H9 (cell line): Measurements from ENCODE around the gene SLC25A27. TPM values are rescaled to one million over a fixed set of nuclear protein-coding genes. Genes with fewer than 3 reads are reported as not detected.

Experiments
- DNase-seq: peaks from one replicate; pipeline ENCODE4 v3.0.0-alpha.2; 2017
- H2AFZ ChIP-seq: one replicate; pipeline ENCODE4 v1.6.1; 2013; ENCODE audit warnings: mild to moderate bottlenecking, low read length, control low read depth, moderate library complexity
- H2AK5ac ChIP-seq: 2 replicates; pipeline ENCODE4 v1.6.1; 2013; ENCODE audit warnings: low read length, control low read depth, mixed read lengths; ENCODE audit not compliant: insufficient read length
- H2BK120ac ChIP-seq: one replicate; pipeline ENCODE4 v1.6.1; 2013; ENCODE audit warnings: low read depth, mild to moderate bottlenecking, low read length, control low read depth, inconsistent platforms; ENCODE audit not compliant: poor library complexity, severe bottlenecking
- H2BK12ac ChIP-seq: 2 replicates; pipeline ENCODE4 v1.6.1; 2013; ENCODE audit warnings: low read length, control low read depth, mixed read lengths, low read depth; ENCODE audit not compliant: insufficient read length
- H2BK15ac ChIP-seq: 2 replicates; pipeline ENCODE4 v1.6.1; 2013; ENCODE audit warnings: low read depth, low read length, control low read depth
- H2BK20ac ChIP-seq: one replicate; pipeline ENCODE4 v1.6.1; 2013; ENCODE audit warnings: low read depth, mild to moderate bottlenecking, low read length, control low read depth, inconsistent platforms; ENCODE audit not compliant: poor library complexity, severe bottlenecking
- H2BK5ac ChIP-seq: 2 replicates; pipeline ENCODE4 v1.6.1; 2013; ENCODE audit warnings: low read length, control low read depth, mixed read lengths; ENCODE audit not compliant: insufficient read length
- H3K14ac ChIP-seq: 2 replicates; pipeline ENCODE4 v1.6.1; 2013; ENCODE audit warnings: low read length, control low read depth; ENCODE audit not compliant: insufficient read depth
- H3K18ac ChIP-seq: 2 replicates; pipeline ENCODE4 v1.6.1; 2013; ENCODE audit warnings: low read depth, mild to moderate bottlenecking, mixed read lengths, low read length, control low read depth; ENCODE audit not compliant: insufficient read length
- H3K23ac ChIP-seq: 2 replicates; pipeline ENCODE4 v1.6.1; 2013; ENCODE audit warnings: low read length, control low read depth, mixed read lengths, low read depth; ENCODE audit not compliant: insufficient read length
- H3K23me2 ChIP-seq: 2 replicates; pipeline ENCODE4 v1.6.1; 2013; ENCODE audit warnings: low read depth, mild to moderate bottlenecking, mixed read lengths, low read length, control low read depth; ENCODE audit not compliant: insufficient read length, poor library complexity, severe bottlenecking
- H3K27ac ChIP-seq: 2 replicates; pipeline ENCODE4 v1.5.1; 2013; ENCODE audit warnings: low read length, control low read depth, mixed read lengths, low read depth; ENCODE audit not compliant: insufficient read length
- H3K27me3 ChIP-seq: 2 replicates; pipeline ENCODE4 v1.6.1; 2013; ENCODE audit warnings: low read length, control low read depth, inconsistent platforms; ENCODE audit not compliant: insufficient read depth
- H3K4ac ChIP-seq: 2 replicates; pipeline ENCODE4 v1.6.1; 2013; ENCODE audit warnings: low read depth, mild to moderate bottlenecking, control low read depth, inconsistent platforms, low read length, moderate library complexity
- H3K4me1 ChIP-seq: 2 replicates; pipeline ENCODE4 v1.6.1; 2013; ENCODE audit warnings: low read length, control low read depth, inconsistent platforms; ENCODE audit not compliant: insufficient read depth
- H3K4me2 ChIP-seq: 2 replicates; pipeline ENCODE4 v1.6.1; 2013; ENCODE audit warnings: low read length, control low read depth, mixed read lengths; ENCODE audit not compliant: insufficient read length, insufficient read depth
- H3K56ac ChIP-seq: 2 replicates; pipeline ENCODE4 v1.6.1; 2013; ENCODE audit warnings: low read depth, mild to moderate bottlenecking, mixed read lengths, low read length, control low read depth; ENCODE audit not compliant: insufficient read length
- H3K79me1 ChIP-seq: 2 replicates; pipeline ENCODE4 v1.6.1; 2013; ENCODE audit warnings: low read depth, mild to moderate bottlenecking, moderate library complexity, low read length, control low read depth, inconsistent platforms; ENCODE audit not compliant: insufficient read depth, poor library complexity, severe bottlenecking
- H3K79me2 ChIP-seq: 2 replicates; pipeline ENCODE4 v1.6.1; 2013; ENCODE audit warnings: low read length, control low read depth, inconsistent platforms; ENCODE audit not compliant: insufficient read depth
- H3K9ac ChIP-seq: 2 replicates; pipeline ENCODE4 v1.6.1; 2013; ENCODE audit warnings: low read length, control low read depth, mixed read lengths; ENCODE audit not compliant: insufficient read length; ENCODE audit errors: extremely low read depth
- H3K9me3 ChIP-seq: one replicate; pipeline ENCODE4 v1.6.1; 2013; ENCODE audit warnings: low read depth, low read length, inconsistent platforms; ENCODE audit not compliant: control insufficient read depth
- H3T11ph ChIP-seq: one replicate; pipeline ENCODE4 v1.6.1; 2013; ENCODE audit warnings: mild to moderate bottlenecking, low read length, control low read depth, inconsistent platforms
- H4K20me1 ChIP-seq: one replicate; pipeline ENCODE4 v1.6.1; 2013; ENCODE audit not compliant: control insufficient read depth, insufficient read length, insufficient read depth
- H4K5ac ChIP-seq: 2 replicates; pipeline ENCODE4 v1.6.1; 2013; ENCODE audit warnings: low read depth, mild to moderate bottlenecking, mixed read lengths, low read length, control low read depth; ENCODE audit not compliant: insufficient read length
- H4K8ac ChIP-seq: replicated peaks from 2 replicates; pipeline ENCODE4 v1.6.1; 2013; ENCODE audit warnings: low read length, control low read depth, mixed read lengths, low read depth; ENCODE audit not compliant: insufficient read length
- H4K91ac ChIP-seq: 2 replicates; pipeline ENCODE4 v1.6.1; 2013; ENCODE audit warnings: low read depth, mild to moderate bottlenecking, moderate library complexity, mixed read lengths, low read length, control low read depth; ENCODE audit not compliant: insufficient read length
- H3K27ac Mint-ChIP-seq, 3 experiments: 2 replicates in 2 of 3; 3 replicates in 1 of 3; pipeline ENCODE4 v1.8.0; 2020 to 2021; ENCODE audit warnings: mixed read lengths in 3 of 3, mild to moderate bottlenecking in 1 of 3, moderate library complexity in 1 of 3
- H3K27me3 Mint-ChIP-seq: 2 replicates; pipeline ENCODE4 v1.8.0; 2021; ENCODE audit warnings: low read depth, mild to moderate bottlenecking, moderate library complexity, mixed read lengths
- H3K36me3 Mint-ChIP-seq, 3 experiments: 2 replicates in 2 of 3; 3 replicates in 1 of 3; pipeline ENCODE4 v1.8.0; 2020 to 2021; ENCODE audit warnings: low read depth in 3 of 3, mixed read lengths in 3 of 3; ENCODE audit not compliant: insufficient read depth in 1 of 3
- H3K4me1 Mint-ChIP-seq, 2 experiments: 2 replicates each; pipeline ENCODE4 v1.8.0; 2020; ENCODE audit warnings: mixed read lengths in 2 of 2
- H3K4me3 Mint-ChIP-seq, 2 experiments: 2 replicates in 1 of 2; 3 replicates in 1 of 2; pipeline ENCODE4 v1.8.0; 2020 to 2021; ENCODE audit warnings: mild to moderate bottlenecking in 2 of 2, mixed read lengths in 2 of 2, moderate library complexity in 1 of 2
- H3K9me3 Mint-ChIP-seq, 2 experiments: 2 replicates in 1 of 2; 3 replicates in 1 of 2; pipeline ENCODE4 v1.8.0; 2020; ENCODE audit warnings: mild to moderate bottlenecking in 2 of 2, mixed read lengths in 2 of 2, moderate library complexity in 1 of 2
- CTCF ChIP-seq: fragments of 200-600 bp; sonication (generic); conservative IDR thresholded peaks from 3 replicates; pipeline ENCODE4 v1.8.0; 2021; ENCODE audit warnings: antibody characterized with exemption, mild to moderate bottlenecking
- WGBS: extraction: QIAGEN DNeasy Blood & Tissue Kit; methylation state at CpG from one replicate; pipeline ENCODE4 v1.1.7; 2013; ENCODE audit warnings: missing lambda C conversion rate, low lambda C conversion rate, mixed read lengths; ENCODE audit not compliant: insufficient read length; ENCODE audit errors: extremely low coverage; 5-methylcytosine and 5-hydroxymethylcytosine counted together
- total RNA-seq: library from RNA; stranded (reverse); gene quantifications from 2 replicates; pipeline ENCODE4 v1.2.1, GENCODE V29; 2021

SLC25A27 gene
- total RNA-seq, 1 experiment from 2014 or later = 5.1 TPM

GRCh38 chr6:46642928-46643751 is 9.6 kb upstream of the SLC25A27 start:
- no peak overlapping the region for H3K4me2 ChIP-seq
- no peak overlapping the region for H4K91ac ChIP-seq
- H4K20me1 ChIP-seq = no peaks in the 10 kb centered on the region
- H3K23ac ChIP-seq = no peak overlapping the region
- no peak overlapping the region for H3K18ac ChIP-seq
- no peak overlapping the region for H2BK15ac ChIP-seq
- no peaks in the 10 kb centered on the region for H3K79me1 ChIP-seq
- H2BK12ac ChIP-seq = no peak overlapping the region
- no peak overlapping the region for H2AFZ ChIP-seq
- no peak for TF ChIP-seq CTCF
- H3K79me2 ChIP-seq = no peaks in the 10 kb centered on the region
- H3K27me3 ChIP-seq = no peaks in the 10 kb centered on the region
- no peaks in the 10 kb centered on the region for H3K4me1 ChIP-seq
- Mint-ChIP-seq H3K4me3 (no peak overlapping the region), H3K9me3 (no peaks in the 10 kb centered on the region), H3K4me1 (peaks cover 6% of the 10 kb centered on the region in 2 experiments; a peak in 3 of 4 replicates), H3K36me3 (0 out of 7 replicates have a peak, but pooled peaks cover 0 to 4% (median 0%) of the 10 kb centered on the region in 3 experiments), H3K27me3 (no peaks in the 10 kb centered on the region), H3K27ac (no peak overlapping the region)
- no peak overlapping the region for H3T11ph ChIP-seq
- H4K5ac ChIP-seq = no peak overlapping the region
- WGBS = no CpG with 5 or more reads among the region's 4 CpGs
- no peak overlapping the region for H2BK20ac ChIP-seq
- H3K9me3 ChIP-seq = no peaks in the 10 kb centered on the region
- no peak overlapping the region for H3K27ac ChIP-seq
- no peak overlapping the region for H3K14ac ChIP-seq
- DNase-seq = no peak
- H2BK120ac ChIP-seq = no peak overlapping the region
- no peak overlapping the region for H2AK5ac ChIP-seq
- no peak overlapping the region for H4K8ac ChIP-seq
- H3K23me2 ChIP-seq = no peaks in the 10 kb centered on the region
- H3K4ac ChIP-seq = no peak overlapping the region
- H2BK5ac ChIP-seq = no peak overlapping the region
- H3K9ac ChIP-seq = no peak overlapping the region
- H3K56ac ChIP-seq = no peak overlapping the region
